PC-9 (cell line): ENCODE measurements around the gene ANP32B.

ENCODE experiments used
- CTCF ChIP-seq: fragments of 200-600 bp; sonication (generic); conservative IDR thresholded peaks from 2 replicates; pipeline ENCODE4 v1.6.1; 2017; ENCODE audit warnings: mixed run types, antibody characterized with exemption, mild to moderate bottlenecking, moderate library complexity
- EZH2 ChIP-seq: fragments of 200-600 bp; sonication (generic); IDR thresholded peaks from 2 replicates; pipeline ENCODE4 v1.8.0; 2017; ENCODE audit warnings: antibody characterized with exemption, low read depth

- no peak for TF ChIP-seq CTCF
- no peak for TF ChIP-seq EZH2
These were observed 41.6 kb downstream of the ANP32B start for GRCh38 chr9:98024702-98025101.
